DOHH2 (cell line): Measurements from ENCODE around the gene TTLL8.

Experiments used
- CTCF ChIP-seq: fragments of 200-600 bp; sonication (generic); IDR thresholded peaks from one replicate; pipeline ENCODE4 v1.5.1; 2014; ENCODE audit warnings: antibody characterized with exemption, mild to moderate bottlenecking, low read depth, low read length; ENCODE audit not compliant: poor library complexity, severe bottlenecking
- EZH2phosphoT487 ChIP-seq: fragments of 200-600 bp; sonication (generic); IDR thresholded peaks from 2 replicates; pipeline ENCODE4 v1.6.1; 2017; ENCODE audit warnings: borderline replicate concordance, mild to moderate bottlenecking, antibody characterized with exemption, low read length, moderate library complexity, mixed read lengths

- TF ChIP-seq CTCF (no peak), EZH2phosphoT487 (no peak)
These were observed 32.1 kb downstream of the TTLL8 start for GRCh38 chr22:50025993-50026392.
